Thoracic aorta (tissue), 2 donors: Measurements from ENCODE around the gene ZNF319. TPM values are rescaled to one million over a fixed set of nuclear protein-coding genes. Genes with fewer than 3 reads are reported as not detected.

Source experiments
- ATAC-seq: fragments of 150-250 bp; one replicate; pipeline ENCODE4 v1.8.0; 2017; ENCODE audit warnings: low read depth; ENCODE audit not compliant: insufficient number of reproducible peaks, low FRiP score
- DNase-seq: peaks from one replicate; pipeline ENCODE4 v3.0.0-alpha.2; 2020; ENCODE audit warnings: low spot score
- H3K27ac ChIP-seq, 2 donors: fragments of 200-600 bp; sonication (generic); 1 replicate in 1 of 2; 2 replicates in 1 of 2; pipeline ENCODE4 v1.5.1; 2016; ENCODE audit warnings: mild to moderate bottlenecking in 2 of 2, moderate library complexity in 2 of 2
- H3K27me3 ChIP-seq: fragments of 200-600 bp; sonication (generic); replicated peaks from 2 replicates; pipeline ENCODE4 v1.6.0; 2016; ENCODE audit warnings: mild to moderate bottlenecking; ENCODE audit not compliant: insufficient read depth
- H3K36me3 ChIP-seq: fragments of 200-600 bp; sonication (generic); one replicate; pipeline ENCODE4 v1.5.1; 2016
- H3K4me1 ChIP-seq, 2 donors: fragments of 200-600 bp; sonication (generic); 1 replicate in 1 of 2; 2 replicates in 1 of 2; pipeline versions ENCODE4 v1.5.1 to v1.6.0; 2016; ENCODE audit warnings: low read depth in 2 of 2, mild to moderate bottlenecking in 1 of 2; ENCODE audit not compliant: control insufficient read depth in 1 of 2
- H3K4me3 ChIP-seq: fragments of 200-600 bp; sonication (generic); 2 replicates; pipeline ENCODE4 v1.5.1; 2016; ENCODE audit warnings: mild to moderate bottlenecking
- H3K9me3 ChIP-seq: fragments of 200-600 bp; sonication (generic); 2 replicates; pipeline ENCODE4 v1.5.1; 2016
- total RNA-seq, 2 donors: library from RNA; depleted of rRNA; stranded (reverse); fragments of >200 nt; gene quantifications; one replicate each; pipeline versions ENCODE4 v1.1.0 to v1.2.3, GENCODE V29; 2016
- TF ChIP-seq, protein P1 (sequence below): fragments of 200-600 bp; sonication (generic); IDR thresholded peaks from one replicate; pipeline ENCODE4 v1.5.1; 2019; ENCODE audit warnings: antibody characterized with exemption

The ZNF319 gene
- total RNA-seq, 2 donors from 2014 or later = 6.0 to 13.8 TPM

DNA sequence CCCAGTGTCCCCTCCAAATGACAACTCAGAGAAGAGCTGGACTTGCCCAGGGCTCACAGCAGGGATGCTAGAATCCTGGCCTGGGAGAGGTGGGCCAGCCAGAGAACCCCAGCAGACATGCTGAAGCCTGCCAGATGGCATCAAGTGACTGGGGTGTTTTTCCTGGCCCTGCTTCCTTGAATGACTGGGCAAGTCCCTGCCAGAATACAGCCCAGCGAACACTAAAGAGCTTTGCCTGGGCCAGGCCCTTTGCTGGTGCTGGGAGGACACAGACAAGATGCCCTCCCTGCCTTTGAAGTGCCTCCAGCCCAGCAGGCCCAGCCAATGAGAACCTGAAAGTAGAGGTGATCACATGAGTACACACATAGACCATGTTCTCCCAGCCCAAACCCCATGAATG lies 11.5 kb downstream of the ZNF319 start:
- Histone ChIP-seq H3K36me3 (no peaks in the 10 kb centered on the region), H3K4me1 (peaks cover 4 to 9% of the 10 kb centered on the region in 2 donors), H3K27me3 (no peaks in the 10 kb centered on the region), H3K4me3 (no peak overlapping the region), H3K27ac (no peak overlapping the region), H3K9me3 (no peaks in the 10 kb centered on the region)
- TF ChIP-seq, protein P1, sequence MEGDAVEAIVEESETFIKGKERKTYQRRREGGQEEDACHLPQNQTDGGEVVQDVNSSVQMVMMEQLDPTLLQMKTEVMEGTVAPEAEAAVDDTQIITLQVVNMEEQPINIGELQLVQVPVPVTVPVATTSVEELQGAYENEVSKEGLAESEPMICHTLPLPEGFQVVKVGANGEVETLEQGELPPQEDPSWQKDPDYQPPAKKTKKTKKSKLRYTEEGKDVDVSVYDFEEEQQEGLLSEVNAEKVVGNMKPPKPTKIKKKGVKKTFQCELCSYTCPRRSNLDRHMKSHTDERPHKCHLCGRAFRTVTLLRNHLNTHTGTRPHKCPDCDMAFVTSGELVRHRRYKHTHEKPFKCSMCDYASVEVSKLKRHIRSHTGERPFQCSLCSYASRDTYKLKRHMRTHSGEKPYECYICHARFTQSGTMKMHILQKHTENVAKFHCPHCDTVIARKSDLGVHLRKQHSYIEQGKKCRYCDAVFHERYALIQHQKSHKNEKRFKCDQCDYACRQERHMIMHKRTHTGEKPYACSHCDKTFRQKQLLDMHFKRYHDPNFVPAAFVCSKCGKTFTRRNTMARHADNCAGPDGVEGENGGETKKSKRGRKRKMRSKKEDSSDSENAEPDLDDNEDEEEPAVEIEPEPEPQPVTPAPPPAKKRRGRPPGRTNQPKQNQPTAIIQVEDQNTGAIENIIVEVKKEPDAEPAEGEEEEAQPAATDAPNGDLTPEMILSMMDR = no peak
- ATAC-seq (no peak), DNase-seq (no peak)

GRCh38 chr16:57987441-57988177 lies 12.9 kb downstream of the ZNF319 start:
- Histone ChIP-seq H3K4me1 (peaks cover 4 to 9% of the 10 kb centered on the region in 2 donors), H3K27ac (no peak overlapping the region), H3K36me3 (no peaks in the 10 kb centered on the region), H3K4me3 (no peak overlapping the region), H3K9me3 (no peaks in the 10 kb centered on the region), H3K27me3 (no peaks in the 10 kb centered on the region)
- ATAC-seq (no peak), DNase-seq (no peak)
- TF ChIP-seq, protein P1 = no peak

DNA sequence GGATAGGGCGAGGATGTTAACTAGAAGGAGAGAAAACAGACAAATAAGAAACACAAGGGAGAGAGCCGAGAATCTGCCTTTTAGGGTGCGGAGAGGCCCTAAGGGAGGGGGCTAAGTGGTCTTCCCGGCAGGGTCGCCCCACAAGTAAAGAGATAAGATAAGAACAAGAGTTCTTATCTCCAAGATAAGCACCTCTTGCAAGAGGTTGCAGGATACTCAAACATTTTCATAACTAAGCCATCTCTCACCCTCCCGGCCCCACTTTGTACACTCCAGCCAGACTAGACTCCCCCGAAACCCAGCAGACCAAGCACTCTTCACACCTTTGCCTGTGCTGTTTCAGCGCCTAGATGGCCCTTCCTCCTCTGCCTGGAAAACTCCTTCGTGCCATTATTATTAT lies 14.3 kb downstream of the ZNF319 start:
- Histone ChIP-seq H3K9me3 (no peaks in the 10 kb centered on the region), H3K27me3 (no peaks in the 10 kb centered on the region), H3K27ac (no peak overlapping the region), H3K36me3 (no peaks in the 10 kb centered on the region), H3K4me1 (peaks cover 4 to 9% of the 10 kb centered on the region in 2 donors), H3K4me3 (no peak overlapping the region)
- ATAC-seq (no peak), DNase-seq (no peak)
- TF ChIP-seq, protein P1 = no peak

DNA sequence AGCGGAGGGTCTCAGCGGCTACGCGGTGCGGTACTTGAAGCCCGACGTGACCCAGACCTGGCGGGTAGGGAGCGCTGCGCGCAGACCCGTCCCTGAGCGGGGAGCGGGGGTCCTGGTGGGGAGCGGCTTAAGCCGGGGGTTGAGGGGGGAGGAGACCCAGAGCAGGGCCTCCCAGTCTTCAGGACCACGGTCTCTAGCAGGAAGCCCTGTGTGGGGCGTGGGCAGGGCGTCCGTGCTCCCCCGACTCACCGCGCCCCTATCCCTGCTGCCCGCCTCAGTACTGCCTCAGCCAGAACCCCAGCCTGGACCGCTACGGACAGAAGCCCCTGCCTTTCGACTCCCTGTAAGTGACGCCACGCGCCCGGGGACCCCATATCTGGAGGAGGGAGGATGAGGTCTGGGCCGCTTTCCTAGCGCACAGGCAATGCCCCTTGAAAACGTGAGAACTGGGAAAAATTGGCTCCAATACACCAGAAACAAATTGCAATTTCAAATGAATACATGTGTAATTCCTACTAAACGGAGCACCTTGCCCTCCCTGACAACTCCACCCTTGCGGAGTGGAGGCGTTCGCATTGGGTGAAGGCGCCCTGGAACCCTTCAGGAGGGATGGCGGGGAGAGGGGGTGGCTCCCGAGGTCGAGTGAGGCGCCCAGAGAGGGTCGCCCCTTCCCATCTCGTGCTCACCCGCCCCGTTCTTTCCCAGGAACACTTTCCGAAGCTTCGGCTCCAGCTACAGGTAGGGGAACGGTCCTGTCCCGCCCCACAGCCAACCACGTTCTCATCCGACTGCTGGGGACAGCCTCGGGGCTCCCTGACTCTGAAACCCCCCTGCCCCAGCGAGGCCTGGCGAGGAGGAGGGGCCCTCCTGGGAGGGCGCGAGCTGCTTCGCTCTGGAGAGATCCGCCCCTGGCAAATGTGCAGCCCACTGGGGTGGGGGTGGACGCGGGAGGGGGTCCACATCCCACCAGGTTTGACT lies 15.0 kb downstream of the ZNF319 start:
- H3K4me3 ChIP-seq = peak overlapping the region; percentile 69
- ATAC-seq (no peak), DNase-seq (no peak)
- no peaks in the 10 kb centered on the region for H3K27me3 ChIP-seq
- no peaks in the 10 kb centered on the region for H3K36me3 ChIP-seq
- H3K4me1 ChIP-seq = peaks cover 4 to 9% of the 10 kb centered on the region in 2 donors
- H3K9me3 ChIP-seq = no peaks in the 10 kb centered on the region
- TF ChIP-seq, protein P1 = no peak
- H3K27ac ChIP-seq = no peak overlapping the region
